Mesodermal cell (in vitro differentiated cells): ENCODE data around the gene KRTAP5-4.
"Not testable (repeated sequence)": the region's sequence is repeated elsewhere in the genome, so short reads cannot be mapped to it uniquely, and the experiment has no call there.

Experiments used
- H3K27ac ChIP-seq: 2 replicates; pipeline ENCODE4 v1.7.0; 2013; ENCODE audit warnings: mild to moderate bottlenecking, low read depth, low read length, moderate library complexity; ENCODE audit not compliant: severe bottlenecking
- H3K36me3 ChIP-seq: 2 replicates; pipeline ENCODE4 v1.7.1; 2013; ENCODE audit warnings: mild to moderate bottlenecking, low read length, moderate library complexity; ENCODE audit not compliant: control insufficient read depth, insufficient read depth
- H3K4me1 ChIP-seq: one replicate; pipeline ENCODE4 v1.7.1; 2013; ENCODE audit warnings: mild to moderate bottlenecking, low read length; ENCODE audit not compliant: insufficient read depth, control insufficient read depth, poor library complexity, severe bottlenecking
- H3K4me3 ChIP-seq: 2 replicates; pipeline ENCODE4 v1.7.0; 2013; ENCODE audit warnings: low read length, control low read depth, mild to moderate bottlenecking; ENCODE audit not compliant: insufficient read depth, poor library complexity, severe bottlenecking; ENCODE audit errors: extremely low read depth
- H3K9me3 ChIP-seq: 2 replicates; pipeline ENCODE4 v1.7.1; 2013; ENCODE audit warnings: mild to moderate bottlenecking, low read length, moderate library complexity; ENCODE audit not compliant: control insufficient read depth
- WGBS, 2 experiments: methylation state at CpG; one replicate each; pipeline ENCODE4 v1.1.5; 2013; ENCODE audit warnings: missing lambda C conversion rate in 2 of 2; ENCODE audit not compliant: insufficient coverage in 2 of 2; 5-methylcytosine and 5-hydroxymethylcytosine counted together

The KRTAP5-4 gene

GRCh38 chr11:1581976-1582375, 40.0 kb downstream of the KRTAP5-4 start:
- Histone ChIP-seq H3K4me1 (no peaks in the 10 kb centered on the region), H3K36me3 (no peaks in the 10 kb centered on the region), H3K27ac (no peak overlapping the region), H3K9me3 (peaks cover 13% of the 10 kb centered on the region), H3K4me3 (no peak overlapping the region)
- 84 to 88% methylated on average over 9 of the region's 9 CpGs for WGBS, 2 experiments

DNA sequence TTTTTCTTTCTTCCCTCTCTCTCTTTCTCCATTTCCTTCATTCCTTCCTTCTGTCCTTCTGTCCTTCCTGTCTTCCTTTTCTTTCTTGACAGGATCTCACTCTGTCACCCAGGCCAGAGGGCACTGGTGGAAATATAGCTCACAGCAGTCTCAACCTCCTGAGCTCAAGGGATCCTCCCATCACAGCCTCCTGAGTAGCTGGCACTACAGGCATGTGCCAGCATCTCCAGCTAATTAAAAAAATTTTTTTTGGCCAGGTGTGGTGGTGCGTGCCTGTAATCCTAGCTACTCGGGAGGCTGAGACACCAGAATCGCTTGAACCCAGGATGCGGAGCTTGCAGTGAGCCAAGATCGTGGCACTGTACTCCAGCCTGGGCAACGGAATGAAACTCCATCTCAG, 45.1 kb downstream of the KRTAP5-4 start:
- 81 to 89% methylated on average over 6 of the region's 6 CpGs for WGBS, 2 experiments
- Histone ChIP-seq H3K4me1 (peaks cover 4% of the 10 kb centered on the region), H3K4me3 (no peak overlapping the region), H3K9me3 (peaks cover 13% of the 10 kb centered on the region), H3K27ac (no peak overlapping the region), H3K36me3 (no peaks in the 10 kb centered on the region)

DNA sequence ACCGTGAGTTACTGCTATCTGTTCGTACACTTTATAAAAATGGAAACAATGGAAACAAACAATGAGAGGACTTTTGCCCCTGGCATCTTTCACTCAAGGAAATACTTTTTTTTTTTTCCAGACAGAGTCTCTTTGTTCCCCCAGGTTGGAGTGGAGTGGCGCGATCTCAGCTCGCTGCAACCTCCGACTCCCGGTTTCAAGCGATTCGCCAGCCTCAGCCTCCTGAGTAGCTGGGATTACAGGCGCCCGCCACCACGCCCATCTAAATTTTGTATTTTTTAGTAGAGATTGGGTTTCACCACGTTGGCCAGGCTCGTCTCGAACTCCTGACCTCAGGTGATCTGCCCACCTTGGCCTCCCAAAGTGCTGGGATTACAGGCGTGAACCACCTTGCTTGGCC, 46.2 kb downstream of the KRTAP5-4 start:
- H3K9me3 ChIP-seq, H3K4me3 ChIP-seq, H3K27ac ChIP-seq, H3K4me1 ChIP-seq, H3K36me3 ChIP-seq: not testable (repeated sequence)
- WGBS, 2 experiments: 81 to 89% methylated on average over 10 to 14 of the region's 16 CpGs

DNA sequence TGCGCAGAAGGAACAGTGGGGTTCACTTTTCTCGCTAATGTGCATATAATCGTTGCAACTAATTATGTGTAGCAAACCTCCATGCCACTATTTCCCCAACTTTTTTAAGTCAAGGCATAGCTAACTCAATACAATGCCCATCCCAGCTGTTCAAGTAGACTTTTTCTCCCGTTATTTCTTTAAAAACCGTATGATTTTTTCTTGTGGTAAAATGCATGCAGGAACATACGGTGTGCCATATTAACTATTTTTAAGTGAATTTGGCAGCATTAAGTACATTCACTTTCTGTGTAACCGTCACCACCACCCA, 47.0 kb downstream of the KRTAP5-4 start:
- Histone ChIP-seq H3K27ac (no peak overlapping the region), H3K36me3 (no peaks in the 10 kb centered on the region), H3K4me1 (peaks cover 7% of the 10 kb centered on the region), H3K9me3 (peaks cover 9% of the 10 kb centered on the region), H3K4me3 (no peak overlapping the region)
- 13 to 18% methylated on average over 3 to 4 of the region's 7 CpGs for WGBS, 2 experiments

GRCh38 chr11:1574238-1574932, 47.6 kb downstream of the KRTAP5-4 start:
- Histone ChIP-seq H3K4me3 (no peak overlapping the region), H3K27ac (no peak overlapping the region), H3K9me3 (peaks cover 9% of the 10 kb centered on the region), H3K4me1 (peaks cover 7% of the 10 kb centered on the region), H3K36me3 (no peaks in the 10 kb centered on the region)
- 0 to 2% methylated on average over 46 to 54 of the region's 64 CpGs for WGBS, 2 experiments

GRCh38 chr11:1573903-1574237, 48.1 kb downstream of the KRTAP5-4 start:
- H3K36me3 ChIP-seq: no peaks in the 10 kb centered on the region
- H3K9me3 ChIP-seq: peaks cover 9% of the 10 kb centered on the region
- WGBS, 2 experiments: 2 to 8% methylated on average over 6 to 7 of the region's 7 CpGs
- H3K27ac ChIP-seq: no peak overlapping the region
- peaks cover 7% of the 10 kb centered on the region for H3K4me1 ChIP-seq
- H3K4me3 ChIP-seq: no peak overlapping the region

DNA sequence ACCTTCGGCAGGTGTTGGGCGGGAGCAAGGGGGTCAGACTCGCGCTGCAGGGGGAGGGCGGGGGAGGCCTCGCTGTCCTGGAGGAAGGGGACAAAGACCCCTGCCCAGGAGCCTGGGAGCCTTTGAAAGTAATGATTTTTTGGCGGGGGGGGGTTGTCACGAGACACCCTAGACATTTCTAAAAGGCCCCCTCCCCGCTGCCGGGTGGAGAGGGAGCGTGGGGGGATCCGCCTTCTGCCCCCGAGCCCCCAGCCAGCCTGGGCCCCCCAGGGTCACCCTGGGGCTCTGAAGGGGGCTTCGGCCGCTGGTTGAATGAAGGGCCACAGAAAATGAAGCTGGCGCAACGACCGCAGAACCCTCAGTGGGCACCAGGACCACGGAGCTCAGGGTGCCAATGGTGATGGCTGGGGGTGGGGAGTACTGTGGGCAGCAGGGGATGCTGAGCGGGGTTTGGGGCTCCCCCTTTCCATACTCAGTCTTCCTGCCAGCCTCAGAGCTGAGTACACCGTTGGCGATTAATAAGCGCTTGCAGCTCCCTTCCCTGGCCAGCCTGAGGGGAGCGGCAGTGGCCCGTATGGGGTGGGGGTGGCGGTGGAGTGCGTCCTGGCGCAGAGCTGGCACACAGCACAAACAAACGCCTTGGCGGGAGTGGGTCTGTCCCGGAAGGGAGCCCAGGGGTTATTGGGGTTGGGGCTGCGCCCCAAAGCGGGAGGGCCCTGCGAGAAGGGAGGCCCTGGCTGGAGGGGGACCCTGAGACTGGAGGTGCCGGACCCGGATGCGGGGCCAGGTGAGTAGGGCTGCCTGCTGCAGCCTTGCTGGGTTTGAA, 48.6 kb downstream of the KRTAP5-4 start:
- Histone ChIP-seq H3K27ac (no peak overlapping the region), H3K9me3 (peaks cover 4% of the 10 kb centered on the region), H3K4me1 (peaks cover 9% of the 10 kb centered on the region), H3K4me3 (peak overlapping the region; percentile 55), H3K36me3 (no peaks in the 10 kb centered on the region)
- 14 to 19% methylated on average over 16 to 27 of the region's 37 CpGs for WGBS, 2 experiments

- Histone ChIP-seq H3K27ac (no peak within 1 kb of the TSS), H3K4me3 (peak within 1 kb of the TSS; percentile 63), H3K4me1 (peaks cover 11% of the 10 kb centered on the region), H3K9me3 (no peaks in the 10 kb centered on the region), H3K36me3 (no peaks in the 10 kb centered on the region)
- 1 to 2% methylated on average over 56 to 103 of the region's 124 CpGs for WGBS, 2 experiments
Observed at GRCh38 chr11:1572197-1573076, 49.5 kb downstream of the KRTAP5-4 start, which contains the start of gene DUSP8. Gene DUSP8, minus strand, starts transcription at chr11:1572271. Its CDS starts 6,445 bp downstream, at chr11:1565826.

DNA sequence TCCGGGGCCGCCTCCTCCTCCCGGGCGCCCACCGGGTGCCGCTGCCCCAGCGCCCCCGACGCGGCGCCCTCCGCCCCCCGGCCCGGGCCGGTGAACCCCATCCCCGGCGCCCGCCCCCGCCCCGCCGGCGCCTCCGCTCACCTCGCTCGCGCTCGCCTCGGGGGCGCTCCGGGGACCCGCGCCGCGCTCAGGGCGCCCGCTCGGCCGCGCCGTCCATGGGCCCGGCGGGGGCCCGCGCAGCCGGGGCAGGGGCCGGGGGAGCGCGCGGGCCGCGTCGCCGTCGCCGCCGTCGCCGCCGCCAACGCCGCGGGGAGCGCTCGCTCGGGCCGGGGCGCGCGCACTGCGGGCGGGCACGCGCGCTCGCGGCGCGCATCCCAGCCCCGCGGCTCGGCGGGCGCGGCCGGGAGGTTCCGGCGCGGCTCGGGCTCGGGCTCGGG, 50.2 kb downstream of the KRTAP5-4 start:
- no peaks in the 10 kb centered on the region for H3K9me3 ChIP-seq
- H3K36me3 ChIP-seq: no peaks in the 10 kb centered on the region
- no peak overlapping the region for H3K27ac ChIP-seq
- 0% methylated on average over 19 to 49 of the region's 91 CpGs for WGBS, 2 experiments
- H3K4me1 ChIP-seq: peaks cover 11% of the 10 kb centered on the region
- H3K4me3 ChIP-seq: peak overlapping the region; percentile 63
